K562 (cell line): ENCODE results near the gene GRM2.

Source experiments
- CEBPB ChIP-seq: fragments of 450-650 bp; IDR thresholded peaks from 2 replicates; pipeline ENCODE4 v1.6.1; 2016; ENCODE audit warnings: missing genetic modification characterization, missing compliant biosample characterization
- CREM ChIP-seq: IDR thresholded peaks from 2 replicates; pipeline ENCODE4 v1.6.1; 2014; ENCODE audit warnings: antibody characterized with exemption, low read depth
- E2F8 ChIP-seq: fragments of 450-650 bp; IDR thresholded peaks from 2 replicates; pipeline ENCODE4 v1.7.1; 2018; ENCODE audit warnings: mild to moderate bottlenecking, low read depth; ENCODE audit not compliant: partially characterized antibody
- HLTF ChIP-seq: fragments of 450-650 bp; IDR thresholded peaks from 2 replicates; pipeline ENCODE4 v1.6.1; 2016
- MEIS2 ChIP-seq: fragments of 450-650 bp; IDR thresholded peaks from 2 replicates; pipeline ENCODE4 v1.6.1; 2014; ENCODE audit warnings: mild to moderate bottlenecking; ENCODE audit not compliant: partially characterized antibody
- SMAD3 ChIP-seq: fragments of 450-650 bp; formaldehyde crosslinking; conservative IDR thresholded peaks from 2 replicates; pipeline ENCODE4 v1.4.0; 2020; ENCODE audit warnings: mild to moderate bottlenecking
- SP1 ChIP-seq: sonication (generic); formaldehyde crosslinking; IDR thresholded peaks from 2 replicates; pipeline ENCODE4 v1.8.1; 2022; ENCODE audit warnings: mild to moderate bottlenecking, missing genetic modification reagents
- ZKSCAN1 ChIP-seq: fragments of 150-350 bp; IDR thresholded peaks from 2 replicates; pipeline ENCODE4 v1.6.1; 2016; ENCODE audit warnings: low read depth, low read length
- ZNF354B ChIP-seq: fragments of 250-450 bp; sonication (Bioruptor Pico); IDR thresholded peaks from 2 replicates; pipeline ENCODE4 v1.4.0; 2020
- ZNF398 ChIP-seq: fragments of 250-450 bp; sonication (Bioruptor Pico); IDR thresholded peaks from 2 replicates; pipeline ENCODE4 v1.8.0; 2021; ENCODE audit warnings: moderate library complexity, mild to moderate bottlenecking, inconsistent platforms
- ZNF561 ChIP-seq: fragments of 450-650 bp; formaldehyde crosslinking; conservative IDR thresholded peaks from 2 replicates; pipeline ENCODE4 v1.4.0; 2020; ENCODE audit warnings: mild to moderate bottlenecking, moderate library complexity
- ZNF589 ChIP-seq: fragments of 200-800 bp; sonication (Bioruptor generic); IDR thresholded peaks from 2 replicates; pipeline ENCODE4 v1.6.1; 2016; ENCODE audit warnings: low read depth, missing genetic modification characterization, missing compliant biosample characterization
- ZNF766 ChIP-seq: fragments of 200-800 bp; sonication (Bioruptor generic); conservative IDR thresholded peaks from 2 replicates; pipeline ENCODE4 v1.6.1; 2016; ENCODE audit warnings: missing genetic modification characterization, missing compliant biosample characterization

GRCh38 chr3:51709004-51709420 lies 2.1 kb downstream of the GRM2 start:
- TF ChIP-seq ZNF398 (CRISPR knock-in tag): no peak
- TF ChIP-seq ZKSCAN1: no peak
- no peak for TF ChIP-seq MEIS2
- no peak for TF ChIP-seq CREM
- TF ChIP-seq ZNF354B (CRISPR knock-in tag): no peak
- no peak for TF ChIP-seq HLTF
- TF ChIP-seq SMAD3 (CRISPR knock-in tag): no peak
- no peak for TF ChIP-seq ZNF589
- TF ChIP-seq CEBPB (tag): no peak
- no peak for TF ChIP-seq SP1 (CRISPR knock-in tag)
- TF ChIP-seq E2F8: no peak
- no peak for TF ChIP-seq ZNF561
- no peak for TF ChIP-seq ZNF766 (CRISPR knock-in tag)
